Dedifferentiated amniotic fluid mesenchymal stem cell (primary cell): ENCODE measurements around the gene PCDHGB7.
"Not testable (repeated sequence)": the region's sequence is repeated elsewhere in the genome, so short reads cannot be mapped to it uniquely, and the experiment has no call there.

Experiments used
- DNase-seq: peaks from one replicate; pipeline ENCODE4 v3.0.0-alpha.2; 2016; ENCODE audit errors: extremely low spot score

Gene PCDHGB7

GRCh38 chr5:141397756-141398551 lies 19.5 kb upstream of the PCDHGB7 start, which contains the start of gene PCDHGB5:
Gene PCDHGB5, plus strand, starts transcription at chr5:141397947. Its CDS starts 181 bp downstream, at chr5:141398128.
- not testable (repeated sequence) for DNase-seq

- DNase-seq = no peak
These were observed 18.9 kb upstream of the PCDHGB7 start for GRCh38 chr5:141398608-141399007.

GRCh38 chr5:141399555-141400258 lies 17.8 kb upstream of the PCDHGB7 start:
- DNase-seq = no peak

- no peak for DNase-seq
These were observed 14.8 kb upstream of the PCDHGB7 start, which contains the start of gene PCDHGA9 for GRCh38 chr5:141402553-141403243. Gene PCDHGA9, plus strand, starts transcription at chr5:141402778. Its CDS starts 175 bp downstream, at chr5:141402953.

GRCh38 chr5:141403387-141403786 lies 14.1 kb upstream of the PCDHGB7 start:
- DNase-seq = no peak

GRCh38 chr5:141407790-141408505 lies 9.5 kb upstream of the PCDHGB7 start, which contains the start of gene PCDHGB6:
Gene PCDHGB6, plus strand, starts transcription at chr5:141408021. Its CDS starts 182 bp downstream, at chr5:141408203.
- DNase-seq = not testable (repeated sequence)

- DNase-seq = no peak
These were observed 7.7 kb upstream of the PCDHGB7 start for GRCh38 chr5:141409598-141410306.

GRCh38 chr5:141411575-141411974 lies 5.9 kb upstream of the PCDHGB7 start:
- DNase-seq = no peak

GRCh38 chr5:141412854-141413539 lies 4.5 kb upstream of the PCDHGB7 start, which contains the start of gene PCDHGA10:
Gene PCDHGA10, plus strand, starts transcription at chr5:141412987. Its CDS starts 189 bp downstream, at chr5:141413176.
- peak; percentile 96 for DNase-seq

- DNase-seq = no peak
These were observed 3.9 kb upstream of the PCDHGB7 start for GRCh38 chr5:141413540-141414069.

GRCh38 chr5:141414548-141415274 lies 2.8 kb upstream of the PCDHGB7 start:
- not testable (repeated sequence) for DNase-seq

GRCh38 chr5:141415275-141415618 lies 2.2 kb upstream of the PCDHGB7 start:
- not testable (repeated sequence) for DNase-seq

GRCh38 chr5:141419074-141419880 lies 1.8 kb downstream of the PCDHGB7 start:
- DNase-seq = no peak

GRCh38 chr5:141420855-141421488 lies 3.5 kb downstream of the PCDHGB7 start, which contains the start of gene PCDHGA11:
Gene PCDHGA11, plus strand, starts transcription at chr5:141421051. Its CDS starts 177 bp downstream, at chr5:141421228.
- DNase-seq = no peak

GRCh38 chr5:141421489-141421855 lies 4.0 kb downstream of the PCDHGB7 start:
- DNase-seq = no peak

GRCh38 chr5:141422742-141423291 lies 5.3 kb downstream of the PCDHGB7 start:
- no peak for DNase-seq

GRCh38 chr5:141427783-141428426 lies 10.4 kb downstream of the PCDHGB7 start:
- DNase-seq = no peak
